BE2C (cell line): ENCODE data around the gene DGAT2.

ENCODE experiments used
- DNase-seq: peaks from one replicate; pipeline ENCODE4 v3.0.0-alpha.2; 2020
- H3K27me3 ChIP-seq: fragments of 250-450 bp; sonication (Bioruptor Pico); 2 replicates; pipeline ENCODE4 v1.5.1; 2020; ENCODE audit warnings: mild to moderate bottlenecking
- H3K36me3 ChIP-seq: fragments of 250-450 bp; sonication (Bioruptor Pico); 2 replicates; pipeline ENCODE4 v1.5.1; 2020; ENCODE audit warnings: mild to moderate bottlenecking
- H3K4me1 ChIP-seq: fragments of 250-450 bp; sonication (Bioruptor Pico); 2 replicates; pipeline ENCODE4 v1.5.1; 2020
- H3K4me3 ChIP-seq: 2 replicates; pipeline ENCODE4 v1.5.1; 2011; ENCODE audit warnings: low read depth, low read length
- H3K9me3 ChIP-seq: fragments of 250-450 bp; sonication (Bioruptor Pico); 2 replicates; pipeline ENCODE4 v1.5.1; 2020
- CTCF ChIP-seq: IDR thresholded peaks from 2 replicates; pipeline ENCODE4 v1.5.1; 2012; ENCODE audit warnings: mild to moderate bottlenecking, low read depth, low read length

Gene DGAT2

GRCh38 chr11:75793966-75794365, 25.4 kb downstream of the DGAT2 start:
- TF ChIP-seq CTCF: no peak
- DNase-seq: no peak
- no peaks in the 10 kb centered on the region for H3K9me3 ChIP-seq
- no peak overlapping the region for H3K4me3 ChIP-seq
- no peaks in the 10 kb centered on the region for H3K27me3 ChIP-seq
- no peaks in the 10 kb centered on the region for H3K36me3 ChIP-seq
- H3K4me1 ChIP-seq: no peaks in the 10 kb centered on the region

- Histone ChIP-seq H3K27me3 (no peaks in the 10 kb centered on the region), H3K4me1 (no peaks in the 10 kb centered on the region), H3K9me3 (no peaks in the 10 kb centered on the region), H3K4me3 (no peak overlapping the region), H3K36me3 (no peaks in the 10 kb centered on the region)
- no peak for DNase-seq
- no peak for TF ChIP-seq CTCF
These were observed 26.9 kb downstream of the DGAT2 start for GRCh38 chr11:75795276-75796090.

GRCh38 chr11:75796091-75796435, 27.5 kb downstream of the DGAT2 start:
- no peaks in the 10 kb centered on the region for H3K4me1 ChIP-seq
- TF ChIP-seq CTCF: no peak
- no peak overlapping the region for H3K4me3 ChIP-seq
- no peaks in the 10 kb centered on the region for H3K27me3 ChIP-seq
- H3K9me3 ChIP-seq: no peaks in the 10 kb centered on the region
- no peaks in the 10 kb centered on the region for H3K36me3 ChIP-seq
- no peak for DNase-seq

- DNase-seq: no peak
- H3K36me3 ChIP-seq: no peaks in the 10 kb centered on the region
- H3K27me3 ChIP-seq: no peaks in the 10 kb centered on the region
- H3K4me1 ChIP-seq: no peaks in the 10 kb centered on the region
- H3K4me3 ChIP-seq: no peak overlapping the region
- TF ChIP-seq CTCF: no peak
- H3K9me3 ChIP-seq: no peaks in the 10 kb centered on the region
These were observed 28.5 kb downstream of the DGAT2 start for GRCh38 chr11:75797116-75797515.

- no peaks in the 10 kb centered on the region for H3K27me3 ChIP-seq
- H3K36me3 ChIP-seq: no peaks in the 10 kb centered on the region
- H3K4me3 ChIP-seq: no peak overlapping the region
- no peak for DNase-seq
- no peak for TF ChIP-seq CTCF
- H3K9me3 ChIP-seq: no peaks in the 10 kb centered on the region
- no peaks in the 10 kb centered on the region for H3K4me1 ChIP-seq
These were observed 29.2 kb downstream of the DGAT2 start for GRCh38 chr11:75797792-75798191.

- no peak for DNase-seq
- Histone ChIP-seq H3K4me3 (no peak overlapping the region), H3K4me1 (no peaks in the 10 kb centered on the region), H3K27me3 (no peaks in the 10 kb centered on the region), H3K9me3 (no peaks in the 10 kb centered on the region), H3K36me3 (no peaks in the 10 kb centered on the region)
- no peak for TF ChIP-seq CTCF
These were observed 31.6 kb downstream of the DGAT2 start for GRCh38 chr11:75800136-75800675.
